ENCODE results near the gene POU2AF3.
"Not testable (repeated sequence)": the region's sequence is repeated elsewhere in the genome, so short reads cannot be mapped to it uniquely, and the experiment has no call there.

Gene POU2AF3

GRCh38 chr11:111298413-111299100 is at the start of gene POU2AF3:
Gene POU2AF3, plus strand, starts transcription at chr11:111298546. Its CDS starts 36 bp downstream, at chr11:111298582.
- no peak for DNase-seq (ENCODE audit: low read depth)

DNA sequence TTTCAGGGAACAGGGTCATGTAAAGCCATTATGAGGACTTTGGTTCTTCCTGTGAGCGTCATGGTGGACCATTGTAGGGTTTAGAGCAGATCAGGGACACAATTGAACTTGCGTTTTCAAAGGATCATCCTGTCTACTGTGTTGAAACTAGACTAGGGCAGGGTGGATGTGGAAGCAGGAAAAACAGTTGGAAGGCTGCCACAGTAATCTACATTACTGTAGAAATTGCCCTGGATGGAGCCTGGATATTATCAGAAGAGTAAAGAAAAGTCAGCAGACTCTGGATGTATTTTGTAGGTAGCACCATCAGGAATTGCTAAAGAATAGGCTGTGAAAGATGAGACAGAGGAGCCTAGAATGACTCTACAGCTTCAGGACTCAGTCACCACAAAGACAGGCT is 47.4 kb upstream of the POU2AF3 start:
- DNase-seq (ENCODE audit: low read depth): no peak

DNA sequence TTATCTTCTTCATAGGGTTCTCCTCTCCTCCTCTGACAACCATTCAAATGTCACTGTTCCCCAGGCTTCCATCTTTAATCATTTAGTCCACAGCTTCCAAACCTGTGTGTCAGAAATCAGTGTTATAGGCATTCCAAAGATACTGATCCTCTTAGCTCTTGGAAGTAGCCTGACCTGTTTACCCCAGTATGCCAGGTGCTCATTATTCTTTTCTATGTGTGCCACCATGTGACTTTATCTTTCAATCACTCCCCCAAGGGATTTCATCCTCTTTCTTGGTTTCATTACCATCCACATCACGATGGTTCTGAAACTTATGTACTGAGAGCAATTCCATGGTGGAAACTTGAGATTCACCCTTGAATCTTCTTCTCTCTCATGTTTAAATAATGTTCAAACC is 45.2 kb upstream of the POU2AF3 start:
- no peak for DNase-seq (ENCODE audit: low read depth)

DNA sequence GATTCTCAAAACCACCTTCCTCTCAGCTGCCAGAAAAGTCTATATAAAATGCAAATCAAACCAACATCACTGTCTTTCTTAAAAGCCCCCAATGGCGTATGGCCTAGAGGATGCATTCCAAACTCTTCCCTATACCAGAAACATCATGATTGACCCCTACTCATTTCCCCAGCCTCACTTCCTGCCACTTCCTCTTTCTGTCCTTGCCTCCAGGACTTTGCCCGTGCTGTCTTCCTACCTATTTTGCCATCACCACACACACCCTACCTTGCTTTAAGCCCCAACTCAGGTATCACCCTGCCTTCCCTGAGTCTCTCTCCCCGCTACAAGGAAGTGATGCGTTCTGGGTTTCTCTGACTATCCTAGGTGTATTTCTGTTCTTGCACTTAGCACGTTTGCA is 44.7 kb upstream of the POU2AF3 start:
- DNase-seq (ENCODE audit: low read depth): no peak

DNA sequence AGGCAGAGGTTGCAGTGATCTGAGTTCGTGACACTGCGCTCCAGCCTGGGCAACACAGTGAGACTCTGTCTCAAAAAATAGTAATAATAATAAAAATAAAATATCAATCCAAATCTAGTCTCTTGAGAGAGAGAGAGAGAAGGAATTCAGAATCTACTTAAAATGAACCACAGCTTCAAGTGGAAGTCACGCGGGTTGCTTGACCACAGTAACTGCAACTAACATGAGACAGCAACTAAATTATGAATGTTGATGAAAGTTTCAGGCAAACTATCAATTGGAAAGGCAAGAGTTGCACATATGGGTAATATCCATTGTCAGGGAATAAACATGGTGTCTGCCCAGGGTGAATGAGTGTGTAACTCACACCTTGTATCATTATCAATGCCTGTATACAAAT is 40.3 kb upstream of the POU2AF3 start:
- no peak for DNase-seq (ENCODE audit: low read depth)

GRCh38 chr11:111259896-111260295 is 38.5 kb upstream of the POU2AF3 start:
- peak; percentile 56 for DNase-seq (ENCODE audit: low read depth)

GRCh38 chr11:111260811-111261210 is 37.5 kb upstream of the POU2AF3 start:
- DNase-seq (ENCODE audit: low read depth): no peak

DNA sequence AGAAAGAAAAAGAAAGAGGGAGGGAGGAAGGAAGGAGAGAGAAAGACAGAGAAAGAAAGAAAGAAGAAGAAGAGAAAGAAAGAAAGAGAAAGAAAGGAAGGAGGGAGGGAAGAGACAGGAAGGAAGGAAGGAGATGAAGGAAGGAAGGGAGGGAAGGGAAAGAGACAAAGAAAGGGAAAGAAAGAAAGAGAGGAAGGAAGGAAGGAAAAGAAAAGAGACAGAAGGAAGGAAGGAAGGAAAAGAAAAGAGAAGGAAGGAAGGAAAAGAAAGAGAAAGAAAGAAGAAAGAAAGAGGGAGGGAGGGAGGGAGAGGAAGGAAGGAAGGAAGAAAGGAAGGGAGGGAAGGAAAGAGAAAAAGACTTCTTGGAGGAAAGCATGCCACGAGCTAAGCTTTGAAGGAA is 33.7 kb upstream of the POU2AF3 start:
- DNase-seq (ENCODE audit: low read depth): no peak

- no peak for DNase-seq (ENCODE audit: low read depth)
Measured at GRCh38 chr11:111265421-111265820, 32.9 kb upstream of the POU2AF3 start.

DNA sequence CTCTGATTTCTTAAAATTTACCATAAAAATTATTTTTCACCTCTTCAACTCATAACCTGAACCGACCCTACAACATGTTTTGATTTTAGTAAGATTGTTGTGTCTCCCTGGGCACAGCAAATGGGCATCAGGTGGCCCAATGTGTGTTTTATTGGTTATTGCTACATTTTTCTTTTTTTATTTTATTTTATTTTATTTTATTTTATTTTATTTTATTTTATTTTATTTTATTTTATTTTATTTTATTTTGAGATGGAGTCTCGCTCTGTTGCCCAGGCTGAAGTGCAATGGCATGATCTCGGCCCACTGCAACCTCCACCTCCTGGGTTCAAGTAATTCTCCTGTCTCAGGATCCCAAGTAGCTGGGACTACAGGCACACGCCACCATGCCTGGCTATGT is 30.0 kb upstream of the POU2AF3 start:
- not testable (repeated sequence) for DNase-seq (ENCODE audit: low read depth)

GRCh38 chr11:111269146-111269868 is 29.0 kb upstream of the POU2AF3 start:
- no peak for DNase-seq (ENCODE audit: low read depth)

DNA sequence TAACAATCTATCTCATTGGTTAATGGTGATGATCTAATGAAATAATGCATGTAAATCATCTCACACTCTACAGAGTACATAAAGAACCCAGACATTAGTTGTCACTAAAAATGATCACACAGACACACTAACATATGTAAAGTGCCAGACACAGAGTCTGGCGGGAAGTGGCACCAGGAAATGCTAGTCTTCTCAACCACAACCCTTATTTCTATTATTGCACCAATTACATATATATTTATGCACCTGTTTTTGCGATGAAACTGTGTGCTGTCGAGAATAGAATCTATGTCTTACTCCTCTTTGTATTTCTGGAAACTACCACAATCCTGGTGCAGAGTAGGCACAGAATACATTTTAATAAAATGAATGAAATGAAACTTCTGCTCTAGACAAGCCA is 25.9 kb upstream of the POU2AF3 start:
- DNase-seq (ENCODE audit: low read depth): no peak

DNA sequence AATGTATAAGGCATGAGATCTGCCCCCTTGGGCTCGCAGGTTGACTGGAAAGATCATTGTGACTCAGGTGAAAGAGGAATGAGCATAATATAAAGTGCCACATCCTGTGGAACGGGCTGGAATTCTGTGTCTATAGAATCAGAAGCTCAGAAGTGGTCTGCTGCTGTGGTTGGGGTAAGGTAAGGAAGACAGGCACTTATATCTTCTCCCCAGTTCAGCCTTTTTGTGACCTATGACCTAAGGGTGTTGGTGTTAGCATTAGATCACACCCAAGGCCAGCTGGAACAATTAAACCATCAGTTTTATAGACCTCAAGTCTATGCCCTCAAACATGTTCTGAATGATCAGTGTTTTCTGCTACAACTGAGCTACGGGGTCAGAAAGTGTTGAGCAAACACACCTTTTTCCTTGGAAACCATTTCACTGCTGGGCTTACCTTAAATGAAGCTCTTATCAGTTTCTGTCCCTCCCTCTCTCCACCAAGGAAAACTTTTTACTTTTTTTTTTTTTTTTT is 15.7 kb upstream of the POU2AF3 start:
- DNase-seq (ENCODE audit: low read depth): no peak

DNA sequence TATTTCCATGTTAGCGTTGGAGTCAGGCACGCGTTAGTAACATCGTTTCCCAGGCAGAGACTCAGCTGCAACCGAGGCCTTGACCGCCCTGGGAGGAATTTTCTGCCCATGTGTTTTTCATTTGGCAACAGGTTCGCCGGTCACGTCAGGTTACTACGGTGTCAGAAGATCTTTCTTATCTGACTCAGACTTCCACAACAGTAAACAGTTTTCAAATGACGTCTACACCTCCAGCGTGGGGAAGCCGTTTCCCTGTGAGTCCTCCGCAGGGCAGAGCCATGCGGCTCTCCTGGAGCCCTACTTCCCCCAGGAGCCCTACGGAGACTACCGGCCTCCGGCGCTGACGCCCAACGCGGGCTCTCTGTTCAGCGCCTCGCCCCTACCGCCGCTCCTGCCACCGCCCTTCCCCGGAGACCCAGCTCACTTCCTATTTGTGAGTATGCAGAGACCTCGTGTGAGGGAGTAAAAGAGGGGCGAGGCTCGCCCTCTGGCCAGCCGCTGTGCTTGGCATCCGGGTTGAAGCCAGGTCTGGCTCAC is 14.3 kb upstream of the POU2AF3 start:
- DNase-seq (ENCODE audit: low read depth): peak; percentile 32

GRCh38 chr11:111285189-111286091 is 12.9 kb upstream of the POU2AF3 start:
- DNase-seq (ENCODE audit: low read depth): no peak

- DNase-seq (ENCODE audit: low read depth): no peak
Measured at GRCh38 chr11:111291764-111292163, 6.6 kb upstream of the POU2AF3 start.

GRCh38 chr11:111292408-111292807 is 5.9 kb upstream of the POU2AF3 start:
- not testable (repeated sequence) for DNase-seq (ENCODE audit: low read depth)

GRCh38 chr11:111296196-111296595 is 2.1 kb upstream of the POU2AF3 start:
- DNase-seq (ENCODE audit: low read depth): no peak

GRCh38 chr11:111297696-111298095 is 650 bp upstream of the POU2AF3 start:
- DNase-seq (ENCODE audit: low read depth): no peak

- DNase-seq (ENCODE audit: low read depth): peak; percentile 46
Measured at GRCh38 chr11:111299101-111300026, 1.0 kb downstream of the POU2AF3 start.

- DNase-seq (ENCODE audit: low read depth): no peak
Measured at GRCh38 chr11:111300569-111300968, 2.2 kb downstream of the POU2AF3 start.

All from ELR (cell line).